Left renal cortex interstitium (tissue), 4 donors: Measurements from ENCODE around the gene STX16. TPM values are rescaled to one million over a fixed set of nuclear protein-coding genes. Genes with fewer than 3 reads are reported as not detected.

Source experiments
- DNase-seq, 4 donors: peaks; one replicate each; pipeline ENCODE4 v3.0.0-alpha.2; 2013; ENCODE audit warnings: low read depth in 4 of 4, low spot score in 2 of 4, missing footprints in 1 of 4
- polyA plus RNA-seq, 4 donors: library from polyadenylated mRNA; unstranded; fragments of 120-200 nt; gene quantifications; one replicate each; pipeline ENCODE4 v1.2.1, GENCODE V29; 2013; ENCODE audit not compliant: insufficient read length in 4 of 4

The STX16 gene
- polyA plus RNA-seq, 4 donors = 37.5 to 103 (median 66.7) TPM

- DNase-seq = no peak
These were observed 55.2 kb downstream of the STX16 start for GRCh38 chr20:58706150-58706892.

GRCh38 chr20:58706975-58707681 lies 56.0 kb downstream of the STX16 start:
- no peak for DNase-seq

GRCh38 chr20:58707770-58708169 lies 56.7 kb downstream of the STX16 start:
- DNase-seq = no peak

GRCh38 chr20:58708246-58708931 lies 57.3 kb downstream of the STX16 start:
- DNase-seq = no peak

- DNase-seq = no peak
These were observed 58.1 kb downstream of the STX16 start for GRCh38 chr20:58709013-58709702.

- DNase-seq = no peak
These were observed 58.6 kb downstream of the STX16 start for GRCh38 chr20:58709703-58710039.

- DNase-seq = no peak
These were observed 59.6 kb downstream of the STX16 start for GRCh38 chr20:58710481-58711265.

GRCh38 chr20:58711266-58712051 lies 60.4 kb downstream of the STX16 start:
- DNase-seq = no peak

- no peak for DNase-seq
These were observed 61.2 kb downstream of the STX16 start for GRCh38 chr20:58712151-58712791.

- DNase-seq = no peak
These were observed 62.0 kb downstream of the STX16 start for GRCh38 chr20:58712806-58713731.

GRCh38 chr20:58713801-58714339 lies 62.8 kb downstream of the STX16 start:
- DNase-seq = no peak

GRCh38 chr20:58714340-58714922 lies 63.3 kb downstream of the STX16 start:
- no peak for DNase-seq

GRCh38 chr20:58714923-58715351 lies 63.9 kb downstream of the STX16 start:
- DNase-seq = no peak

GRCh38 chr20:58715391-58715800 lies 64.3 kb downstream of the STX16 start:
- DNase-seq = no peak

- no peak for DNase-seq
These were observed 64.9 kb downstream of the STX16 start for GRCh38 chr20:58715801-58716475.

- DNase-seq = no peak
These were observed 65.6 kb downstream of the STX16 start for GRCh38 chr20:58716476-58717277.
